Renal pelvis (tissue), 12 donors: ENCODE results near the gene RNASEH2B. TPM values are rescaled to one million over a fixed set of nuclear protein-coding genes. Genes with fewer than 3 reads are reported as not detected.

Source experiments
- DNase-seq: peaks from one replicate; pipeline ENCODE4 v3.0.0-alpha.2; 2013
- long read RNA-seq, 16 experiments: transcript quantifications; one replicate each; lab custom pipeline, GENCODE V29; 2026
- polyA plus RNA-seq, 3 donors: library from polyadenylated mRNA; unstranded; fragments of 120-200 nt; gene quantifications; one replicate each; pipeline ENCODE4 v1.2.1, GENCODE V29; 2013; ENCODE audit not compliant: insufficient read length in 3 of 3

The RNASEH2B gene, protein sequence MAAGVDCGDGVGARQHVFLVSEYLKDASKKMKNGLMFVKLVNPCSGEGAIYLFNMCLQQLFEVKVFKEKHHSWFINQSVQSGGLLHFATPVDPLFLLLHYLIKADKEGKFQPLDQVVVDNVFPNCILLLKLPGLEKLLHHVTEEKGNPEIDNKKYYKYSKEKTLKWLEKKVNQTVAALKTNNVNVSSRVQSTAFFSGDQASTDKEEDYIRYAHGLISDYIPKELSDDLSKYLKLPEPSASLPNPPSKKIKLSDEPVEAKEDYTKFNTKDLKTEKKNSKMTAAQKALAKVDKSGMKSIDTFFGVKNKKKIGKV
- 10 to 100 TPM; 54.0 to 59.0 (median 56.2) TPM for polyA plus RNA-seq
- long read RNA-seq, donor 1, full-length matches to known transcripts, result 18 of 18 reads
- long read RNA-seq, donor 1, partial matches to known transcripts, result 0 of 18 reads
- long read RNA-seq, donor 1, other reads (novel, unspliced or antisense), result 0 of 18 reads
- long read RNA-seq, donor 2, full-length matches to known transcripts, result 22 of 22 reads
- long read RNA-seq, donor 2, partial matches to known transcripts, result 0 of 22 reads
- long read RNA-seq, donor 2, other reads (novel, unspliced or antisense), result 0 of 22 reads
- long read RNA-seq, donor 3, full-length matches to known transcripts, result 18 of 18 reads
- long read RNA-seq, donor 3, partial matches to known transcripts, result 0 of 18 reads
- long read RNA-seq, donor 3, other reads (novel, unspliced or antisense), result 0 of 18 reads
- long read RNA-seq, donor 4, full-length matches to known transcripts, result 24 of 24 reads
- long read RNA-seq, donor 4, partial matches to known transcripts, result 0 of 24 reads
- long read RNA-seq, donor 4, other reads (novel, unspliced or antisense), result 0 of 24 reads
- long read RNA-seq, donor 5, transcript RNASEH2B-201 (11 exons, 1,629 nt), result major isoform, 7 of 9 reads
- long read RNA-seq, donor 5, partial matches to known transcripts, result 0 of 9 reads
- long read RNA-seq, donor 5, other reads (novel, unspliced or antisense), result 0 of 9 reads
- long read RNA-seq, donor 6, full-length matches to known transcripts, result 9 of 9 reads
- long read RNA-seq, donor 6, partial matches to known transcripts, result 0 of 9 reads
- long read RNA-seq, donor 6, other reads (novel, unspliced or antisense), result 0 of 9 reads
- long read RNA-seq, donor 7, full-length matches to known transcripts, result 26 of 26 reads
- long read RNA-seq, donor 7, partial matches to known transcripts, result 0 of 26 reads
- long read RNA-seq, donor 7, other reads (novel, unspliced or antisense), result 0 of 26 reads
- long read RNA-seq, donor 8, full-length matches to known transcripts, result 6 of 6 reads
- long read RNA-seq, donor 8, partial matches to known transcripts, result 0 of 6 reads
- long read RNA-seq, donor 8, other reads (novel, unspliced or antisense), result 0 of 6 reads
- long read RNA-seq, donor 9, full-length matches to known transcripts, result 23 of 23 reads
- long read RNA-seq, donor 9, partial matches to known transcripts, result 0 of 23 reads
- long read RNA-seq, donor 9, other reads (novel, unspliced or antisense), result 0 of 23 reads
- long read RNA-seq, donor 10, full-length matches to known transcripts, result 15 of 15 reads
- long read RNA-seq, donor 10, partial matches to known transcripts, result 0 of 15 reads
- long read RNA-seq, donor 10, other reads (novel, unspliced or antisense), result 0 of 15 reads
- long read RNA-seq, donor 11, full-length matches to known transcripts, result 10 of 10 reads
- long read RNA-seq, donor 11, partial matches to known transcripts, result 0 of 10 reads
- long read RNA-seq, donor 11, other reads (novel, unspliced or antisense), result 0 of 10 reads
- long read RNA-seq, donor 12, transcript RNASEH2B-201 (11 exons, 1,629 nt), result major isoform, 10 of 12 reads
- long read RNA-seq, donor 12, partial matches to known transcripts, result 0 of 12 reads
- long read RNA-seq, donor 12, other reads (novel, unspliced or antisense), result 0 of 12 reads
- long read RNA-seq, donor 13, partial matches to known transcripts, result 0 of 8 reads
- long read RNA-seq, donor 13, other reads (novel, unspliced or antisense), result 0 of 8 reads
- long read RNA-seq, donor 14, result 0 reads
- long read RNA-seq, donor 15, result 0 reads
- long read RNA-seq, donor 16, full-length matches to known transcripts, result 33 of 33 reads
- long read RNA-seq, donor 16, partial matches to known transcripts, result 0 of 33 reads
- long read RNA-seq, donor 16, other reads (novel, unspliced or antisense), result 0 of 33 reads

DNA sequence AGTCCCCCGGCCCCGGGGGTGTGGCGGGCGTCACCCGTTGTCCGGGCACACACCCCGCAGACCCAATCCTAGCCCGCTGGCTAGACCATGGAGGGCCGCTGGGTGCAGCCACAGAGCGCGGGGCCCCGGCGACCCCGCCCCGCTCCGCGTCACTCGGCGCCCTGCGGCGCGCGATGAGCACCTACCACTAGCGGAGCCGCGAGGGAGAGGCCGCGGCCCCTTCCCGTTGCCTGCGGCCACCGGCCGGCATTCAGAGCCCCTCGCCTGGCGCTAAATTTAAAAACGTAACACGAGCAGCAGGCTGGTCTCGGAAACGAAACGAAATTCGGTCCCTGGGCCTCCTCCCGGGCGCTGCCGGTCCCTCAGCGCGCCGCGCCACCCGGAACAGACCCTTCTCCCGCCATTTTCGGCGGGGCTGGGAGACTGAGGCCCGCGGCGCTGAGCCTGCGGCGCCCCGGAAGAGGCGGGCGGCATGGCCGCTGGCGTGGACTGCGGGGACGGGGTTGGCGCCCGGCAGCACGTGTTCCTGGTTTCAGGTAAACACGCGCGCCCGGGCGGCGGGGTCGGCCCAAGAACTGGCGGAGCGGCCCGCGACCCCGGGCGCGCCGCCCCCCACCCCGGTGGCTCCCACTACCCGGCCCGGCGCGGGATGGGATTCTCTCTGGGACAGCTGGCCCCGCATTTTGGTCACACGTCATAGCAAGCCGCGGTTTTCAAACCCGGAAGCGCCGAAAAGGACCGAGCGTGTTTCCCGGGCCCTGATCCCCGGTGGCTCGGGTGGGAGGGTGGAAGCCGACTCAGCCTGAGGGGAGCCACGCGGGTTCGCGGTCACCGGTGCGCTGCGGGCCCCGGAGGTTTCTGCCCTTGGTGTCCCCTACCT, at the start of gene RNASEH2B:
RNASEH2B (plus strand) TSS at position 187 of the 880 bp plus-strand sequence; CDS start at position 473, 286 bp downstream.
- peak; percentile 71 for DNase-seq

DNA sequence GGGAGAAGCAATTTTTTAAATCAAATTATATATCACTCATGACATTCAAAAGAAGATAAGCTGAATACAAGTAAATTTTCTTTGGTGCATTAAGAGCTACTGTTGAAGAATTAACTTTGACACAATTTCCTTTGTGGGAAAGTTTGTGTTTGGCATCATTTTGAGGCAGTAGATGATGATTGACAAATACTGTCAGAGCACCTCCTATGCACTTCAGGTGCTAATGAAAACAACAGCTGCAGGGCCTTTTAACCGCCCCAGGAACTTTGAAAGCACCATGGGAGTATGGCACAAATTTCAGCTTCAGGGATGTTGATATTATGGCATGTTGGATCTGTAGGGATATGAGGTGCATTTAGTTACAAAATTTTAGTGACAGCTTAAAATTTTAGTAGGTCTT, 45.1 kb upstream of the RNASEH2B start:
- DNase-seq, result no peak

DNA sequence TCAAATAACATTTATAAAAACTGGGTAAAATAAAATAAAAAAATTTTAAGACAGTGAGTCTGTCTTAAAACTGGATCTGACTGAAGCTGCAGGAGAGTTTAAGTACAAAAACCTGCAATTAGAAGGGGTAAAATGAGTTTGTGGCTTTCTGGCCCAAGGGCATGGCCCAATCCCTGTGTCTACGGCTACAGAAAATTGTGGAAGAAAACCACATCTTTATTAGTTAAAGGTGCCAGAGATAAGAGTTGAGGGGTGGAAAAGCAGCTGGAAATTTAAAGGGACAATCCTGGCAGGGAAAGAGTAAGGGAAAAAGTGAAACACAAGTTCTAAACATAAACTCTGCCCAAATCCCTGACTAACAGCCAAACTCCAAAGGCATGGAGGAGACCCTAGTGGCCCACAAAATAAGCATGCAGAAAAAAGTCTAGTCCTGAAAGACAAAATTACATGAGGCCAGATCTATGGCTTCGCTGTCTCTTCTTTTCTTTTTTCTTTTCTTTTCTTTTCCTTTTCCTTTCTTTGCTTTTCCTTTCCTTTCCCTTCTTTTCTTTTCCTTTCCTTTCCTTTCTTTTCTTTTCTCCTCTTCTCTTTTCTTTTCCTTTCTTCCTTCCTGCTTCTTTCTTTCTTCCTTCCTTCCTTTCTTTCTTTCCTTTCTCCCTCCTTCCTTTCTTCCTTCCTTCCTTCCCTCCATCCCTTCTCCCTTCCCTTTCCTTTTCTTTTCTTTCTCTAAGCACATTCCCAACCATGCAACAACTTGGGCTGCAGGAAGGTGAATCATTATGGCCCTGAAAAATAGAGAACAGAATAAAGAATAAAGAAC, 42.6 kb upstream of the RNASEH2B start:
- DNase-seq, result no peak

DNA sequence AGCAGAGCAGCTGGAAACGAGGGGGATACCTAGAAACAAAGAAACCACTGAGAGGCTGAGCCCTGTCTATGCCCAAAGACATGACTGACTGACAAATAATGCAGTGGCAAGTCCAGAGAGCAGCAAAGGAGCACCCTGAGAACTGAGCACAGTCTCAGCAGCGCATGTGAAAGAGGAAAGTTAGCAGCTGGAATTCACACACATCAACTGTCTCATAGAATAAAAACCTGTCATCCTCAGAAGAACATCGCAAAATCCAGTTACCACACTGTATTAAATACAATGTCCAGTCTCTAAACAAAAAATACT, 42.0 kb upstream of the RNASEH2B start:
- no peak for DNase-seq

DNA sequence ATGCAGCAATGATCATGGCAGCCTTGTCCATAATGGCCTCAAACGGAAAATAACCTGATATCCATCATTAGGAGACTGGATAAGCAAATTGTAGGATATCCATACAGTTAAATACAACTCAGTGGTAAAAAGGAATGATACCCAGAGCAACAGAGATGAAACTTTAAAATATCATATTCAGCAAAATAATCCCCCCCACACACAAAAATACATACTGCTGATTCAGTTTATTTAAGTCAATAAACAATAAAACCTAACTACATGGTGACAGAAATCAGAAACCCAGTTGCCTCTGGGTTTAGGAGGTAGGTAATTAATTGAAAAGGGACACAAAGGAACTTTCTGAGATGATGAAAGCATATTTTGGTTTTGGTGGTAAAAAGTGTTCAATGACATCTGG, 38.2 kb upstream of the RNASEH2B start:
- no peak for DNase-seq

DNA sequence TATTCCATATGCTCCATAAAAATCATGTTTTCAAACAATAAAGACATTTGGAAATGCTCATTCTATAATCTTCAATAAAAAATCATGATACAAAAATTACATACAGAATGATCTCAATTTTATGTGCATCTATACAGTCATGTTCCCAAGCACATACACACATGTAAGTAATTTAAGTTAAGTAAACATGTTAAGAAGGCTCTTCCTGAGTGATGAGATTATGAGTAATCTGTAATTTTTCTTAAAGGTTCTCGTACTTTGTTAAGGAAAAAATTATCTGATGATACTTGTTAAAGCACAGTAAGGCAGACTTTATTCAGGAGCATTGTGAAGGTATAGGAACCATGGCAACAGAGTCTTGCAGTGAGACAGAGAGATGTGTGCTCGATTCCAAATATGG, 36.1 kb upstream of the RNASEH2B start:
- no peak for DNase-seq

DNA sequence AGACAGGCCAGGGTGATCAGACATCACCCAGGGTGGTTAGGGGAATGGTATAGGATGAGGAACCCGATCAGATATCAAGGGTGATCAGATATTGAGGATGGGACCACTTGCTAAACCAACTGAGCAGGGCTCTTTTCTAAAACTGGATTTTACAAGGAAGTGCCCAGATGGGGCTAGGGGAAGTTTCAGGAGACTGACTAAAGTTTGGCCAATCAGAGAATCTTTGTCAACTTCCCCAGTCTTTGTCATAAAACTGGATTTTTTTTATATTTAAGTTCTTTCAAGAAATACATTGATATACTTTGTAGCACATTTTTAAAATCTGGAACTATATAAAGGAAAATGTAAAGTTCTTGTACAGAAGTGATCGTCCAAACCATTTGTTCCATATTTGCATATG, 35.6 kb upstream of the RNASEH2B start:
- no peak for DNase-seq

DNA sequence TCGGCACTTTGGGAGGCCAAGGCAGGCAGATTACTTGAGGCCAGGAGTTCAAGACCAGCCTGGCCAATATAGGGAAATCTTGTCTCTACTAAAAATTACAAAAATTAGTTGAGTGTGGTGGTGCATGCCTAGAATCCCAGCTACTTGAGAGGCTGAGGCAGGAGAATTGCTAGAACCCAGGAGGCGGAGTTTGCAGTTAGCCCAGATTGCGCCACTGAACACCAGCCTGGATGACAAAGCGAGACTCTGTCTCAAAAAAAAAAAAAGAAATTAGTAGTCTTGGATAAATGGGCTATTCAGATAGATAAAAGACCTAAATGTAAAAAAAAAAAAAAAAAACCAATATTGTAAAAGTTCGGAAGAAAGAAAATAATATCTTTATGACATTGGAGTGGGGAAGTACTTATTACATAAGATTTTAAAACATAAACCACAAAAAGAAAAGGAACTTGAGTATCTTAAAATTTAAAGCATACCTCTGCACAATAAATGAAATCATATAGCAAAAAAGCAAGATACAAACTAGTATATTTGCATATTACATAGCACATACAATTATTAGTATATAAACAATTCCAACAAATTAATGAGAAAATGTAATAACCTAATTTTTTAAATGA, 26.7 kb upstream of the RNASEH2B start:
- no peak for DNase-seq

DNA sequence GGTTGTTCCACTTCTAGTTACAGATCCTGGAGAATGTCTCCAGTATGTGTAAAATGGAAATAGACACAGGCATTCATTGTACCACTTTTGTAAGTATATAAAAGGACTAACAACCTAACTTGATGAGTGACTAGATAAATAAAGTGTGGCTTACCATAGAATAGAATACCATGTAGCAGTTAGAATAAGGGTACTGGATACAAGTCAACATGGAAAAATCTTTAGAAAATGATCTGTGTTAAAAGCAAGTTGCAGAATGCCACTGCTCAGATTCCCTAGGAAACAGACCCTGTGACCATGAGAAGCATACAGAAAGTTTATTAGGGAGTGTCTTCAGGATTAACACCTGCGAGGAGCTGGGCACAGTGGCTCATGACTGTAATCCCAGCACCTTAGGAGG, 25.9 kb upstream of the RNASEH2B start:
- DNase-seq, result no peak

DNA sequence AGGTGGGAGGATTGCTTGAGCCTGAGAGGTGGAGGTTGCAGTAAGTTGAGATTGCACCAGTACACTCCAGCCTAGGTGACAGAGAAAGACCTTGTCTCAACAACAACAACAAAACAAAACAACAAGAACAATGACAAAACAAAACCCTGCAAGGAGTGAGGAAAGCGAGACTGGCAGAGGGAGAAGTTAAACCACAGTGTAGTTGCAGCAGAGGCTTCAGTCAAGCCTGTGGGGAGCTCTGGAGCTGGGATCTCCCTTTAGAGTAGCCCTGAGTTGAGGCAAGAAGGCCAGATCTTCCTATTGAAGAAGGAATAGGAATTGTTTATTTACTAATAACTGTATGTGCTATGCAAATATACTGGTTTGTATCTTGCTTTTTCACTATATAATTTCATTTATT, 25.3 kb upstream of the RNASEH2B start:
- DNase-seq, result no peak

DNA sequence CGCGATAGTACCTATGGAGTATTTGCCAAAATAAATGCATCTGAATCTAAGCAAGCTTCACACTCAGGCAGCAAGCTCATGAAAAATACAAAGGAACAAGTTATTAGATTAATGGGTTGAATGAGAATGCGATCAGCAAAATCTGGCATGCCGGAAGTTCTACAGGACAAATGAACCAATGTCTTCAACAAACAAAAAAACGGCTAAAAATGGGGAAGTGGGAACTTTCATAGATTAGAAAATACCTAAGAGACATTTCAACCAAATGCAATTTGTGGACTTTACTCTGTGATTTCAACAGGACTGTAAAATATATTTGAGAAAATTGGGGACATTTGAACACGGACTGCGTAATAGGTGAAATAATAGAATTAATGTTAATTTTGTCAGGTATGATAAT, 22.4 kb upstream of the RNASEH2B start:
- DNase-seq, result no peak

DNA sequence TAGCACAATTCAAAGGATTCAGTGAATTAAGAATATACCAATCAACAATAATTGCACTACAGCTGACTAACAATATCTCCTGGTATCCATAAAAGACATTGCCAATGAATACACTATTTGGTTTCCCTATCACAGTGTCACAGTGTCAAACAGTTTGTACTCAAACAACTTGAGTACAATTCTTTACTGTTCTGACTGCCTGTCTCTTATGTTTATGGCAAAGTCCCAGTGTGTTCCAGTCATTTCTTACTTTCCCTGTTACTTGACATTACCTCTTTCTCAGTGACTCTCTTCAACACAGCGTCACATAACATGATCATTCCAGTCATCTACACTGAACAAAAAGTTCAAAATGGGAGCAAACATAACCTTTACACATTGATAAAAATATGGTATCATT, 21.2 kb upstream of the RNASEH2B start:
- no peak for DNase-seq

DNA sequence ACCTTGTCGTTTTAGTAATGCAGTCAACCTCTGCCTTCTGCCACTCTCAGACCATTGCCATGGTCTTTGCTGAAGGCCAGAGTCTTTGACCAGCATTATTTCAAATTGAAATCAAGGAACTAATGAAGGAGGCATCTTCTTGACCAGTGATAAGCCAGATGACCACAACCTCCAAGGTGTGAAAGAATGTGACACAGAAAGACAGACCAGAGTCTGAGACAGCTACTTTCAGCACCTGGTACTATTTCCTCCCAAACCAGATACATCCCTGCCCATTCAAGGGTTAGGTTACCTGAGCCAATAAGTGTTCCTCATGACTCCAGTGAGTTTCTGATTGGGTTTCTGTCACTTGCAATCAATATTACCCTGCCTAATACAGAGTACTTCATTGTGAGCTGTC, 20.3 kb upstream of the RNASEH2B start:
- DNase-seq, result no peak

DNA sequence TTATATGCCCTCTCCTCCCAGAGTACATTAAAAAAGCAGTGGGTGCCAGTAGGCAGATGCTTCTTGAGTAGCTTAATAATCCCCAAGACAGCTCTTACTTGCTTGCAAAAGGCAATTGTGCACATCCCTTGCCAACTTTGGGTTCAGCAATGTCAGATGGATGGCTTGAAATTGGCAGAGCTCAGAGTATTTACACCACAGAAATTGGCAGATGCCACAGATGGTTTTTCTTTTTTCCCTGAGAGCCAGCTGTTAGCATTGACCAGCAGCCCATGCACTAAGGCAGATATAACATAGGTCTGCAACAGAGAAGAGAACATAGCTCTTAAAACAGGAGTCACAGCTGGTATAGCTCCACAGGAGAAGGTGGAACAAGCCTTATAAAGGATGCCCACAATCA, 18.4 kb upstream of the RNASEH2B start:
- no peak for DNase-seq

DNA sequence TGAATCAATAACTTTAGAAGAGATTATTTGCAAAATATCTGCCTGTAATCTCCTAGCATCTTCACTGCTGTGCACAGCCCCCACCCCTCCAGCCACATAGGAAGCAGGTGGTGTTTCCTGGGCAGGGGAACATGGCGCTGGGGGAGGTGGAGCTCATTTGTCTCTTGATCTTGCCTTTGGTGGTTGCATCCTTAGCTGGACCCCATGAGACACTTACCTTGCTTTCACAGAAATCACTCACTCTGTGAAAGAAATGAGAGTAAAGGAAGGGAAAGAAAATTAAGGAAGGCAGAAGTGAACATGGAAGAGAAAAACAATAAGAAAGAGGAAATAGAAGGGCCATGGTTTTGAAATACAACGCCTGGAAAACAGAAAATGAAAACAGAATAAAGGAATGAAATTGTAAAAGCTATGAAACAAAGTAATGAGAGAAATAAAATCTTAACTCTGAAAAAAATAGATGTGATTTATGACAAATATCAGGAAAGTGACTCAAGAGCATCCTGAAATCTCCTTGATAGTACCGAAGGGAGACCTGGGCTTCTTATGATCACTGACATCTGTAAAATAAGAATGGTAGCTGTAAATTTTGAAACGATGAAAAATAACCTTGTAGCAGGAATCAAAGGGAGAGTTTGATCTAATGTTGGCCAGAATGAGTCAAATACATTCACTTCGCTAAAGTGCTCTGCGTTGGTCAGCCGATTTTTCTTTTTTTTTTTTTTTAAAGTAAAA, 17.2 kb upstream of the RNASEH2B start:
- DNase-seq, result no peak

DNA sequence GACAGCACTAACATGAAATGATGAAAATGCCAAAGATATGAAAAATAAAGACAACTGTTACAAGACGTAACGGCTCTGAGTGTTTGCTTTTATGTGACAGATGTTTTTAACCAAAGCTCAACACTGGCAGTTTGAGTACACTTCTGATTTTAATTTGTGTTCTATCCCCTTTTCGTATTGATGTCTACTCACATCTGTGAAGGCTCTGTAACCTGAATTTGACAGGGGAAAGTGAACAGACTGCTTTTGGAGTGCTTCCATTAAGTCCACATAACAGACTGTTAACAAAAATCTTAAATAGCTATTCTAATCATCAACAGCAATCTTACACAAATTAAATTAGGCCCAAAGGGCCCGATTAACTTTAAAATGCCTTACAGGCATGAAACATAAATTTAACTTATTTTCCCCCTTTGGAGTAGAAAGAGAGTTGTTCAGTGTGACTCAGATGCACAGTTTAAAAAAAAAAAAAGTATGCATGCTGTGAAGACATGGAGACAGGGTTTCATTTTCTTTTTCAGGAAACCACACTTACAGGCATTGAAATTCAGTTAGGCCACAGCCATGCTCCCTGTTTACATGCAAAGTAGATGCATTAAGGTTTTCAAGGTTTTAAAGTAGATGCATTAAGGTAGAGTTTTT, 16.3 kb upstream of the RNASEH2B start:
- DNase-seq, result peak; percentile 67

DNA sequence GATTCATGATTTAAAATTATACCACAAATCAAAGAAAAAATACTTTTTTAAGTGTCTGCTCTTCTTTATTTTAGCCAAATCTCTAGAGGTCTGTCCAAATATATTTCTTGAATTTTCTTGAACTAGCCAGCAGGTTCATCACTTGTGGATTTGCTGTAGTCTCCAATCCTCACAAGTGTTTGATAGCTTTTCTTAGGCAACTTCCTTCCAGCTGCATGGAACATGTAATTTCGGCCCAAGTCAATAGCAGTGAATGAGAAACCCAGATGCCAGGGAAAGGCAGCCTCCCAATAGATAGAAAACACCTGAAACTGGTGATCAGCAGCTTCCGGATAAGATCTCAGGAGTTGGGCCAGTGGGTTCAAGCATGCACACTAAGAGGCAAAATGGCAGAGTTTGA, 15.6 kb upstream of the RNASEH2B start:
- no peak for DNase-seq
